ENCODE measurements around the gene CD72.

The CD72 gene

GRCh38 chr9:35664531-35665470 lies 46.6 kb upstream of the CD72 start, which contains the start of gene ARHGEF39:
Gene ARHGEF39, minus strand, starts transcription at chr9:35665195. Its CDS starts 26 bp downstream, at chr9:35665169.
- POLR2A ChIA-PET = interaction anchor here (0.7 to 2.6 kb wide), 13 partner anchors 9 to 84 kb away, joined by 3 to 14 read pairs (median 5); partner anchors contain the start of genes CREB3, GBA2, RGP1 and TPM2
- peak; percentile 90 for DNase-seq (ENCODE audit: extremely low spot score)
- CTCF ChIA-PET = interaction anchor here (0.5 to 1.1 kb wide), 3 partner anchors 18 to 61 kb away, joined by 3 to 6 read pairs (median 4); no protein-coding TSS in a partner anchor

GRCh38 chr9:35662437-35662836 lies 44.2 kb upstream of the CD72 start:
- ChIA-PET POLR2A (interaction anchor here (2.7 kb wide), 1 partner anchor 70 kb away, joined by 10 read pairs; the partner anchor contains the start of genes CREB3 and TLN1), CTCF (no interaction called here)
- no peak for TF ChIP-seq TARDBP (IDR thresholded peaks at IDR 0.05)
- no peak for TF ChIP-seq ARNT (IDR thresholded peaks at IDR 0.05)
- no peak for TF ChIP-seq CTBP1 (IDR thresholded peaks at IDR 0.05; ENCODE audit: borderline replicate concordance)
- no peak for TF ChIP-seq NFRKB (IDR thresholded peaks at IDR 0.05)
- no peak for TF ChIP-seq SP1 (IDR thresholded peaks at IDR 0.05)
- TF ChIP-seq HDGF (IDR thresholded peaks at IDR 0.05; ENCODE audit: borderline replicate concordance) = no peak
- no peak for TF ChIP-seq ELF4 (IDR thresholded peaks at IDR 0.05)
- no peak for TF ChIP-seq FOXA1 (IDR thresholded peaks at IDR 0.05)
- no peak for TF ChIP-seq BHLHE40 (IDR thresholded peaks at IDR 0.05; ENCODE audit: borderline replicate concordance)
- TF ChIP-seq ZNF384 (IDR thresholded peaks at IDR 0.05) = no peak
- TF ChIP-seq FOXK2 (IDR thresholded peaks at IDR 0.05) = no peak
- no peak for TF ChIP-seq LEF1 (IDR thresholded peaks at IDR 0.05; ENCODE audit: borderline replicate concordance)
- TF ChIP-seq FOXM1 (IDR thresholded peaks at IDR 0.05; ENCODE audit: borderline replicate concordance) = no peak
- no peak for TF ChIP-seq SUZ12 (IDR thresholded peaks at IDR 0.05)
- TF ChIP-seq, protein P1, sequence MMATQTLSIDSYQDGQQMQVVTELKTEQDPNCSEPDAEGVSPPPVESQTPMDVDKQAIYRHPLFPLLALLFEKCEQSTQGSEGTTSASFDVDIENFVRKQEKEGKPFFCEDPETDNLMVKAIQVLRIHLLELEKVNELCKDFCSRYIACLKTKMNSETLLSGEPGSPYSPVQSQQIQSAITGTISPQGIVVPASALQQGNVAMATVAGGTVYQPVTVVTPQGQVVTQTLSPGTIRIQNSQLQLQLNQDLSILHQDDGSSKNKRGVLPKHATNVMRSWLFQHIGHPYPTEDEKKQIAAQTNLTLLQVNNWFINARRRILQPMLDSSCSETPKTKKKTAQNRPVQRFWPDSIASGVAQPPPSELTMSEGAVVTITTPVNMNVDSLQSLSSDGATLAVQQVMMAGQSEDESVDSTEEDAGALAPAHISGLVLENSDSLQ (IDR thresholded peaks at IDR 0.05) = no peak
- DNase-seq (ENCODE audit: extremely low spot score) = no peak

More at GRCh38 chr9:35664531-35665470, 46.6 kb upstream of the CD72 start, which contains the start of gene ARHGEF39:
- TF ChIP-seq HDGF (IDR thresholded peaks at IDR 0.05; ENCODE audit: borderline replicate concordance) = no peak
- TF ChIP-seq ELF4 (IDR thresholded peaks at IDR 0.05) = peak; percentile 35; the same call in 1 of the 2 replicates
- no peak for TF ChIP-seq LEF1 (IDR thresholded peaks at IDR 0.05; ENCODE audit: borderline replicate concordance)
- TF ChIP-seq L3MBTL2 (conservative IDR thresholded peaks at IDR 0.05) = peak; percentile 45; the same call in 1 of the 2 replicates
- TF ChIP-seq FOXM1 (IDR thresholded peaks at IDR 0.05; ENCODE audit: borderline replicate concordance) = peak; percentile 60; the same call in 1 of the 2 replicates
- TF ChIP-seq FOXK2 (IDR thresholded peaks at IDR 0.05) = no peak
- TF ChIP-seq, protein P1 (IDR thresholded peaks at IDR 0.05) = no peak

DNA sequence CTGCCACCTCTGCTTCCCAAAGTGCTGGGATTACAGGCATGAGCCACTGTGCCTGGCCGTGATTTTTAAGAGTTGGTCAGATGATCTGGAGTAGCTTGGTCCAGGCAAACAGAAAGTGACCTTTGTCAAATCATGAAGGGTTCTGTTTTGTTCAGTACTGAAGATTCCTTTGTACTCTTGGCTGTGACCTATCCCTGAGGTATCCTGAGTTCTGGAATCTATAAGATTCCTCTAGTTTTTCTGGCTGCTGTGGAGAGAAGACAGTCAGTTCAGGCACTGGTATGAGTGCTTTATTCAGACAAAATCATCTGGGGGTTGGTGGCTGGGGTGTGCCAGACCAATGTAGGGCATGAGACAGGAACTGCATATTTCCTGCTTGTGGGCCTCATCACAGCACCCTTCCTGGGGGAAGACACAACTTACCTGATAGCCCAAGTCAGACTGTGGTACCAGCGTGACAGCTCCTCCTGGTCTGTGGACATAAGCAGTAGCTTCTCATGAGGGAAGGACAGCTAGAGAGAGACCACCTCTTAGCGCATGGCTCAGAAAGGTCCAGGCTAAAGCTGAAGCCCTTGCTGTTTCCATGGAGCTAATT lies 43.6 kb upstream of the CD72 start:
- no peak for DNase-seq (ENCODE audit: extremely low spot score)
- TF ChIP-seq SP1 (IDR thresholded peaks at IDR 0.05) (no peak), NFRKB (IDR thresholded peaks at IDR 0.05) (no peak), LEF1 (IDR thresholded peaks at IDR 0.05; ENCODE audit: borderline replicate concordance) (no peak), FOXA1 (IDR thresholded peaks at IDR 0.05) (no peak), TARDBP (IDR thresholded peaks at IDR 0.05) (no peak)
- CTCF ChIA-PET = no interaction called here
- POLR2A ChIA-PET = interaction anchor here (1.2 to 2.7 kb wide), 5 partner anchors 14 to 93 kb away, joined by 3 to 10 read pairs (median 5); partner anchors contain the start of genes CREB3 and TLN1

DNA sequence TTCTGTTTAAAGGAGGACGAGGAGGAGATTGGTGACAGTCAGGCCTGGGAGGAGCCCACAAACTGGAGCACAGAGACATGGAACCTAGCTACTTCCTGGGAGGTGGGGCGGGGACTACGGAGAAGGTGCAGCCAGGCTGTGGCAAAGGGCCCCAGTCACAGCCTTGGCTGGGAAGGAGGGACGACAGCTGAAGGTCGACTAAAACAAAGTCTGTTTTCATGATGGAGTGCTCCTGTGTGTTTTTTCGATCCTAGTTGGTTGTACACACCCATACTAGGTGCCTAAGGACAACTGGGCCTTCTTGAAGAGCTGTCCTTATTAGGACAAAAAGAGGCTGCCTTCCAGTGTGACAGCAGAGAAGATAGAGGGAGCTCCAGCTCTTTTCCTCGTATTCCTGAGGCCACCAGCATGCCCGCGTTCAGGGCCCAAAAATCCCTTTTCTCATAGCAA lies 42.8 kb upstream of the CD72 start:
- ChIA-PET POLR2A (interaction anchor here (1.0 to 2.7 kb wide), 6 partner anchors 13 to 94 kb away, joined by 3 to 10 read pairs (median 5); partner anchors contain the start of genes CREB3 and TLN1), CTCF (no interaction called here)
- TF ChIP-seq HDGF (IDR thresholded peaks at IDR 0.05; ENCODE audit: borderline replicate concordance) (no peak), ZNF384 (IDR thresholded peaks at IDR 0.05) (no peak), NFRKB (IDR thresholded peaks at IDR 0.05) (no peak), FOXA1 (IDR thresholded peaks at IDR 0.05) (no peak), LEF1 (IDR thresholded peaks at IDR 0.05; ENCODE audit: borderline replicate concordance) (no peak), ELF4 (IDR thresholded peaks at IDR 0.05) (no peak), FOXM1 (IDR thresholded peaks at IDR 0.05; ENCODE audit: borderline replicate concordance) (no peak), TARDBP (IDR thresholded peaks at IDR 0.05) (no peak), FOXK2 (IDR thresholded peaks at IDR 0.05) (no peak), ARNT (IDR thresholded peaks at IDR 0.05) (no peak), SUZ12 (IDR thresholded peaks at IDR 0.05) (no peak), L3MBTL2 (conservative IDR thresholded peaks at IDR 0.05) (no peak), SP1 (IDR thresholded peaks at IDR 0.05) (no peak), CTBP1 (IDR thresholded peaks at IDR 0.05; ENCODE audit: borderline replicate concordance) (no peak), BHLHE40 (IDR thresholded peaks at IDR 0.05; ENCODE audit: borderline replicate concordance) (no peak)
- TF ChIP-seq, protein P1 (IDR thresholded peaks at IDR 0.05) = no peak
- no peak for DNase-seq (ENCODE audit: extremely low spot score)

DNA sequence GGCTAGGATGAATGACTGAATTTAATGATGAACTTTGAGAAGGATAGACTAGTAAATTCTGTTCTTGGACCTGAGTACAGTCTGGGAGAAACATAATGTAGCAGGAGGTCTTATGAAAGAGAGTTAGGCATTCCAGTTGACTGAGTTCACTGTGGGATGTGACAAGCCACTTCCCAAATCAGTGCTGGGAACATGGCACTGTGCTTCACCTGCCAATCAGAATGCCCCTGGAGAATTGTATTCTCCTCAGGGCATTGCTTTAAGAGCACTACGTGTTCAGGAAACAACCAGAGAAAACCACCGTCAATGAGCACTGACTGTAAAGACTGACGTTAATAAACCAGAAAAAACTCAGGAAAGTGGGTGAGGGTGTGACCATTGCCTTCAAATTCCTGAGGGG lies 41.1 kb upstream of the CD72 start:
- CTCF ChIA-PET = interaction anchor here (0.8 to 3.4 kb wide), 3 partner anchors 13 to 37 kb away, joined by 3 to 16 read pairs (median 5); no protein-coding TSS in a partner anchor
- TF ChIP-seq ARNT (IDR thresholded peaks at IDR 0.05) (no peak), NFRKB (IDR thresholded peaks at IDR 0.05) (no peak)
- TF ChIP-seq, protein P1 (IDR thresholded peaks at IDR 0.05) = peak; percentile 78
- no peak for DNase-seq (ENCODE audit: extremely low spot score)
- POLR2A ChIA-PET = interaction anchor here (0.7 to 5.2 kb wide), 4 partner anchors 11 to 71 kb away, joined by 3 to 35 read pairs (median 8); no protein-coding TSS in a partner anchor

All from HEK293T (cell line).